Neural cell (in vitro differentiated cells): ENCODE data around the gene FBLN2.

ENCODE experiments used
- CTCF ChIP-seq: fragments of 450-650 bp; IDR thresholded peaks from 2 replicates; pipeline ENCODE4 v1.5.1; 2014; ENCODE audit warnings: antibody characterized with exemption, mild to moderate bottlenecking, moderate library complexity; ENCODE audit not compliant: poor library complexity, severe bottlenecking
- EP300 ChIP-seq: fragments of 450-650 bp; conservative IDR thresholded peaks from 2 replicates; pipeline ENCODE4 v1.6.1; 2014; ENCODE audit warnings: antibody characterized with exemption, mild to moderate bottlenecking, moderate library complexity; ENCODE audit not compliant: poor library complexity, severe bottlenecking
- EZH2 ChIP-seq: fragments of 200-600, 300-800 bp; shearing (Covaris generic), sonication (generic); IDR thresholded peaks from 2 replicates; pipeline ENCODE4 v1.6.1; 2014; ENCODE audit warnings: antibody characterized with exemption, low read length, borderline replicate concordance, mild to moderate bottlenecking; ENCODE audit not compliant: insufficient read depth, poor library complexity, severe bottlenecking
- MXI1 ChIP-seq: fragments of 450-650 bp; conservative IDR thresholded peaks from 2 replicates; pipeline ENCODE4 v1.6.1; 2014; ENCODE audit warnings: antibody characterized with exemption, mild to moderate bottlenecking; ENCODE audit not compliant: poor library complexity, severe bottlenecking
- POLR2AphosphoS5 ChIP-seq: IDR thresholded peaks from 2 replicates; pipeline ENCODE4 v1.6.1; 2012
- REST ChIP-seq: IDR thresholded peaks from 2 replicates; pipeline ENCODE4 v1.6.1; 2012; ENCODE audit warnings: borderline replicate concordance

GRCh38 chr3:13671482-13672233, 122.7 kb downstream of the FBLN2 start:
- TF ChIP-seq CTCF (no peak), MXI1 (no peak), EZH2 (no peak), REST (no peak), POLR2AphosphoS5 (no peak), EP300 (no peak)
